Vagina (tissue), 2 donors: ENCODE results near the gene CCDC159.

ENCODE experiments used
- CTCF ChIP-seq, 3 experiments: fragments of 450-650 bp in 2 of 3; fragments of 200-600 bp in 1 of 3; sonication (generic) in 1 of 3; IDR thresholded peaks; one replicate each; pipeline ENCODE4 v1.5.1; 2017 to 2019; ENCODE audit warnings: antibody characterized with exemption in 3 of 3, mild to moderate bottlenecking in 2 of 3, moderate library complexity in 2 of 3
- POLR2AphosphoS5 ChIP-seq, 2 donors: sonication (generic); formaldehyde crosslinking; IDR thresholded peaks; one replicate each; pipeline ENCODE4 v1.9.0; 2017; ENCODE audit warnings: antibody characterized with exemption in 2 of 2, mild to moderate bottlenecking in 2 of 2, low read depth in 1 of 2; ENCODE audit not compliant: insufficient read depth in 1 of 2

GRCh38 chr19:11379857-11380350 lies 33.6 kb downstream of the CCDC159 start:
- TF ChIP-seq POLR2AphosphoS5 (IDR thresholded peaks at IDR 0.05; ENCODE audit: insufficient read depth in 1 of 2, low read depth in 1 of 2) (no peak), CTCF (IDR thresholded peaks at IDR 0.05) (no peak)
